COR-L47 (cell line): ENCODE data around the gene KLHL3.

Source experiments
- DNase-seq: peaks from one replicate; lab custom pipeline; 2025; lab: John Stamatoyannopoulos, UW

The KLHL3 gene

DNA sequence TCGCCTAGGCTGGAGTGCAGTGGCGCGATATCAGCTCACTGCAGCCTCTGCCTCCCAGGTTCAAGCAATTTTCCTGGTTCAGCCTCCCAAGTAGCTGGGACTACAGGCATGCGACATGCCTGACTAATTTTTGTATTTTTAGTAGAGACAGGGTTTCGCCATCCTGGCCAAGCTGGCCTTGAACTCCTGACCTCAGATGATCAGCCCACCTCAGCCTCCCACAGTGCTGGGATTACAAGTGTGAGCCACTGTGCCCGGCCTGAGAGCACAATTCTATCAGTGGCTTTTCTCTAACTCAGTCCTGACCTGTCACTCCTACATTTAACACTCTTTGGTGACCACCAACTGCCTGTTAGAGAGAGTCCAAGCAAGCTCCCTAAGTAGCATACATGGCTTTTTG, 154.1 kb downstream of the KLHL3 start:
- DNase-seq, result no peak

GRCh38 chr5:137580030-137580429, 155.9 kb downstream of the KLHL3 start:
- no peak for DNase-seq

DNA sequence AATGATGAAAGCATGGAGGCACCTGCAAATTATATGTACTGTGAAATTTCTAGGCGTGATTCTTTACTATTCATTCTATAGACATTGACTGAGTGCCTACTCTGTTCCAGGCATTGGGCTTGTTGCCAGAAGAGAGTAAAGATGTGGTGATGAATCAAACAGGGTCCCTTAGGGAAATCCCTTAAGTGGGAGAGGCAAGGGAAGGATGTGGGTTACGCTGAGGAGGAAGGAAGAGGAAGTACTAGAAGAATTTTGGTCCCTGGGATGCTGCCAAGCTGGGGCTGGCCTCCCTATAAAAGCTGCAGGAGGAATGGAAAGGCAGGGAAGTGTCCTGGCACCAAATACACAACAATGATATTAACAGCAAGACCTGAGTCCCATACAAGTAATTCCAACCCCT, 160.0 kb downstream of the KLHL3 start:
- DNase-seq, result no peak

- no peak for DNase-seq
These were observed 160.7 kb downstream of the KLHL3 start for GRCh38 chr5:137575211-137575610.

DNA sequence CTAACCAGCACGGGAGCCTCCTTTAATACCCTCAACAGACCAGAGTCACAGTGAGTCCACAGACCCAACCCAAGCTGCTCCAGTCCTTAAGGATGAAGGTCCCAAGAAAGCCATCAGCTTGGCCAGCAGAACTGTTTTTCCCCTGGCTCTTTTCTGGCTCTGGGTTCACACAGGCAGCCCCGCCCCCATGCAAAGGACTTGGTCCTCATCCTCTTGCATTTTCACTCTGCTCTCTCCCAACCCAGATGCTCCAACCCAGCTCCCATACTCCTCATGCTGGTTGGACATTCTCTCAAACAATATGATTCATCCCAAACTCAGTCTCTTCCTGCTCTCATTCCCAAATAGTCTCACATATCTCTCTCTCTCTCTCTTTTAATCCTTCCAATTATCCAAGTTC, 162.5 kb downstream of the KLHL3 start:
- DNase-seq, result no peak

DNA sequence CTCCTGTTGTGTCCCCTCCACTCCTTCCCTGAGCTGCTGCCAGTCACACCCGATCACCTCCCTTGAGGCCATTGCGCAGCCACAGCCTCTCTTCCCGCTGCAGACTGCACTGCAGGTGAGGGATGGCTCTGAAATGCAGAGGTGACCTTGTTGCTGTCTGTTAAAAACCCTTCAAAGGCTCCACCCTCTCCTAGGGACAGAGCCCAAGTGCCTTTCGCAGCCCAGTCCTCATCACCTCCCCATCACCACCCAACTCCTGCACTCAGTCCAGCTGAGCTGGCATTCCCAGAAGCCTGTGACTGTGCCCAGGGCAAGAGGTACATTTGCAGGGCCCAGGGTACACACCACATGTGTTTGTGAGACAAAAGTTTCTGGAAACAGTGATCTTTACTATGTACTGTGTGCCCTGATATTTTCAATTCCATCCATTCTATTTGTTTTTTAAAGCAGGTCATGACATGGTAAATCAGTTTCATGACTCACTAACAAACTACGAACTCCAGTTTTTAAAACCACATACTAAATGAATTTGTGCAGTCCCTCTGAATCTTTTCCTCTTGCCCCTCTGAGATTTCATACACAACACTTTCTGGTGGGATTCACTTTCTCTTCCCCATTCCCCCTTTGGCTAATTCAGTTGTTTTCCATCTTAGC, 163.7 kb downstream of the KLHL3 start:
- DNase-seq, result no peak

DNA sequence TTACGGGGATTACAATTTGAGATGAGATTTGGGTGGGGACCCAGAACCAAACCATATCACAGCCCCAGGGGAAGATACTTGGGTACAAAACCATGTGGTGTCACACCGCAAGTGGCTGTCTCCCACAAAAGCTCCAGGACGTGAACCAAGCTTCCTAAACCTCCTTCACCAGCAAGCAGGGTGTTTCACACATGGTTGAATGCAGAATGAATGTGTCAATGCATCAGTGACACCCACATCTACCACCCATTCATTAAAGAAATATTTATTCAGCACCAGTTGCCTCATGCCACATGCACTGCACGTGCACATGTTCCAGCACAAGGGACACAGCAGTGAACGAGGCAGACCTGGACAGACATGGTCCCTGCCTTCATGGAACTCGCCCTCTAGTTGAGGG, 165.8 kb downstream of the KLHL3 start:
- no peak for DNase-seq
